Osteocyte (in vitro differentiated cells): ENCODE results near the gene CYP24A1. TPM values are rescaled to one million over a fixed set of nuclear protein-coding genes. Genes with fewer than 3 reads are reported as not detected.
A peak's percentile ranks its signal among the peaks of the same experiment; 100 is the strongest.

Source experiments
- DNase-seq: peaks from one replicate; pipeline ENCODE4 v3.0.0; 2021; ENCODE audit warnings: mixed read lengths; ENCODE audit not compliant: unreplicated experiment; ENCODE audit errors: extremely low spot score
- H3K27ac Mint-ChIP-seq: one replicate; pipeline ENCODE4 v1.8.0; 2021; ENCODE audit warnings: mild to moderate bottlenecking, mixed read lengths; ENCODE audit not compliant: unreplicated experiment
- H3K27me3 Mint-ChIP-seq: one replicate; pipeline ENCODE4 v1.8.0; 2021; ENCODE audit warnings: mixed read lengths; ENCODE audit not compliant: unreplicated experiment
- H3K36me3 Mint-ChIP-seq: one replicate; pipeline ENCODE4 v1.8.0; 2021; ENCODE audit warnings: mixed read lengths; ENCODE audit not compliant: unreplicated experiment
- H3K4me1 Mint-ChIP-seq: one replicate; pipeline ENCODE4 v1.8.0; 2021; ENCODE audit warnings: mixed read lengths; ENCODE audit not compliant: unreplicated experiment
- H3K4me3 Mint-ChIP-seq: one replicate; pipeline ENCODE4 v1.8.0; 2021; ENCODE audit warnings: mild to moderate bottlenecking, moderate library complexity, mixed read lengths; ENCODE audit not compliant: unreplicated experiment
- H3K9me3 Mint-ChIP-seq: one replicate; pipeline ENCODE4 v1.8.0; 2021; ENCODE audit warnings: mixed read lengths; ENCODE audit not compliant: unreplicated experiment
- total RNA-seq: library from RNA; stranded (reverse); gene quantifications from 2 replicates; pipeline ENCODE4 v1.2.1, GENCODE V29; 2021
- TF ChIP-seq, protein P1 (sequence below): fragments of 200-600 bp; sonication (generic); IDR thresholded peaks from 2 replicates; pipeline ENCODE4 v1.5.0; 2021; ENCODE audit warnings: antibody characterized with exemption, mild to moderate bottlenecking, moderate library complexity

CYP24A1 gene
- total RNA-seq, 1 donor from 2014 or later: not detected

DNA sequence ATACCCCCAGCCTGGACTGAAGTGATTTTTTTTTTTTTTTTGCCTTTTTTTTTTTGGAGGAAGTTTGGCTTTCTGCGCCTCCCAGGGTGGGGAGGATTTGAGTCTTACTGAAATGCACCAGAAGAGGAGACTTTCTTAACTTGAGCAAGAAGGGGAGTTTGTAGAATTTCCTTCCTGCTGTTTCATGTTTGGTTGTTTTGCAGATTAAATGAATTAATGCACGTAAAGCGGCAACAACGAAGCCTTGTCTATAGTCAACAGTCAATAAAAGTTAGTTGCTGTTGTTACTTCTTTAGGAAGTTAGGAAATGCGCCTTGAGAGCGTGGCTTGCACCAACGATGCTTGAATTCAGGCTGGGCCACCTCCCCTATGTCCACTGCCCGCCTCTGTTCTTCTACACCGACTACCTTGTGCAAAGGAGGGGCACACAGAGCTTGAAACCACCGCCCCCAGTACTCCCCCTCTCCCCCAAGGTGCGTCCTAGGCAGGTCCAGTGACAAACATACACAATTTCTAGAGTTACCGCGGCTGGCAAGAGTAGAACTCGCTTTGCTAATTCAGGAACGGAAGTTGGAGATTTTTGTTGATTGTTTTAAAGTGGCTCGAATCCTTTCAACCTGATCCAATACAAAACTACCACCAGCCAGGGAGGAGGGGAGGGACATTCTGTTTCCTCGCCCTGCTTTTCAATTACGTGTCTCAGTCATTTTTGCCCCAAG, 830 bp upstream of the CYP24A1 start:
- TF ChIP-seq, protein P1, sequence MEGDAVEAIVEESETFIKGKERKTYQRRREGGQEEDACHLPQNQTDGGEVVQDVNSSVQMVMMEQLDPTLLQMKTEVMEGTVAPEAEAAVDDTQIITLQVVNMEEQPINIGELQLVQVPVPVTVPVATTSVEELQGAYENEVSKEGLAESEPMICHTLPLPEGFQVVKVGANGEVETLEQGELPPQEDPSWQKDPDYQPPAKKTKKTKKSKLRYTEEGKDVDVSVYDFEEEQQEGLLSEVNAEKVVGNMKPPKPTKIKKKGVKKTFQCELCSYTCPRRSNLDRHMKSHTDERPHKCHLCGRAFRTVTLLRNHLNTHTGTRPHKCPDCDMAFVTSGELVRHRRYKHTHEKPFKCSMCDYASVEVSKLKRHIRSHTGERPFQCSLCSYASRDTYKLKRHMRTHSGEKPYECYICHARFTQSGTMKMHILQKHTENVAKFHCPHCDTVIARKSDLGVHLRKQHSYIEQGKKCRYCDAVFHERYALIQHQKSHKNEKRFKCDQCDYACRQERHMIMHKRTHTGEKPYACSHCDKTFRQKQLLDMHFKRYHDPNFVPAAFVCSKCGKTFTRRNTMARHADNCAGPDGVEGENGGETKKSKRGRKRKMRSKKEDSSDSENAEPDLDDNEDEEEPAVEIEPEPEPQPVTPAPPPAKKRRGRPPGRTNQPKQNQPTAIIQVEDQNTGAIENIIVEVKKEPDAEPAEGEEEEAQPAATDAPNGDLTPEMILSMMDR: no peak
- Mint-ChIP-seq H3K4me1 (peaks cover 15% of the 10 kb centered on the region), H3K9me3 (no peaks in the 10 kb centered on the region), H3K36me3 (no peaks in the 10 kb centered on the region), H3K27me3 (peaks cover 57% of the 10 kb centered on the region), H3K4me3 (peak overlapping the region; percentile 14), H3K27ac (no peak overlapping the region)
- DNase-seq: no peak

DNA sequence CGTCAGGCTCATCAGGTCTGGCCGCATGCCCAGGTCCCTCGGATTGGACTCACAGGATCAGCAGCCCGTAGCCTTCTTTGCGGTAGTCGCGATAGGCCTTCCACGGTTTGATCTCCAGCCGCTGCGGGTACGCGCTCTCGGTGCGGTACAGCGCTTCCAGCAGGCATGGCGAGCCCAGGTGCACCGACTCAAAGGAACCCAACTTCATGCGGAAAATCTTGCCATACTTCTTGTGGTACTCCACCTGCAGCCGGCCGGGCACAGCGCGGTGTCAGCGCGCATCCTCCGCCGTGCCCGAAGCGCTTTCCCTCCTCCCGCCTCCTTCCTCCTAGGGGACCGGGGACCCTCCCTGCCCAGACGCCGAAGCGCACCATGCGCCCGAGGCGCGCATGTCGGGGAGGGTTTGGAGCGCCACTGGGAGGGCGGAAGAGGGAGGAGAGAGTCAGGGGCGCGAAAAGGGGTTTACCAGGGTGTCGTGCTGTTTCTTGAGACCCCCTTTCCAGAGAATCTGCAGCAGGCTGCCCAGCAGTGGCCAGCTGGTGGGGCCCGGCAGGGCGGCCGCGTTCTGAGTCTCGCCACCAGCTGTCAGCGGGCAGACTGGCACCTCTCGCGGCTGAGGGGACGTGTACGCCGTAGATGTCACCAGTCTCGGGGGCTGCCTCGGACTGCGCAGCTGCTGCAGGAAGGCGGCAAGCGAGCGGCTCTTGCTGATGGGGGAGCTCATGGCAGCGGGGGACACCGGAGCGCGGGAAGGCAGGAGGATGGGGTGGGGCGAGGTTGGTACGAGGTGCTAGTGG, 732 bp downstream of the CYP24A1 start:
- Mint-ChIP-seq H3K27me3 (peaks cover 71% of the 10 kb centered on the region), H3K27ac (no peak overlapping the region), H3K4me1 (peaks cover 15% of the 10 kb centered on the region), H3K4me3 (peak overlapping the region; percentile 18), H3K9me3 (no peaks in the 10 kb centered on the region), H3K36me3 (no peaks in the 10 kb centered on the region)
- TF ChIP-seq, protein P1: no peak
- no peak for DNase-seq

DNA sequence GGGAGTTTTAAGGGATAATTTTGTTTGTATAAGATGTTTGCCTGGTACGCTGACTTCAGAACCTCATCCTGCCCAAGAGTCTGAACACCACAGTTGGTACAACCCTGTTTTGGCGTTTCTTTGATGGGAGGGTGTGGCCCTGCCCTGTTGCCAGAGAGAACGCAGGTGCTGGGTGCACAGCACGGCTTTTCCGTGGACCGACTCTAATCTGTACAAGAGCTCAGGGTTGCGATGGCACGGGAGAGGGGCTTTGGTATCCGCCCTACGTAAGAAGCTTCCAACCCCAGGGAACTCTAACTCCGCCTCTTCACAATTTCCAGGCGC, 1.3 kb downstream of the CYP24A1 start:
- TF ChIP-seq, protein P1: no peak
- DNase-seq: no peak
- no peaks in the 10 kb centered on the region for H3K9me3 Mint-ChIP-seq
- H3K4me1 Mint-ChIP-seq: peaks cover 15% of the 10 kb centered on the region
- no peak overlapping the region for H3K4me3 Mint-ChIP-seq
- peaks cover 74% of the 10 kb centered on the region for H3K27me3 Mint-ChIP-seq
- H3K36me3 Mint-ChIP-seq: no peaks in the 10 kb centered on the region
- no peak overlapping the region for H3K27ac Mint-ChIP-seq

DNA sequence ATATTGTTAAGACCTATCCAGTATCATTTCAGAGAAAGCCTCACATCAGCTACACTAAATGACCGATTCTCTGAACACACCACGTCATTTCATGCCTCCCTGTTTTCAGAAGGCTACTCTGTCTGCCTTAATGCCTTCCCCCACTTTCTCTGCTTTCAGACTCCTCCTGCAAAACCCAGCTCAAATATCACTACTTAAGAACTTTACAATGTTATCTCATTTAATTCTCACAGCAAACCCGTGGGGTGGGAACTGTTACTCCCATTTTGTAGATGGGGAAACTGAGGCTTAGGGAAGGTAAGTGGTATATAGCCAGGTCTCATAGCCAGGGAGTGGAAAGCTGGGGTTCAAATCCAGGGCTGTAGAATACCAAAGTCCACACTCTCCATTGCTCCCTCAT, 2.8 kb downstream of the CYP24A1 start:
- H3K4me3 Mint-ChIP-seq: no peak overlapping the region
- no peak overlapping the region for H3K27ac Mint-ChIP-seq
- peaks cover 77% of the 10 kb centered on the region for H3K27me3 Mint-ChIP-seq
- DNase-seq: no peak
- no peaks in the 10 kb centered on the region for H3K9me3 Mint-ChIP-seq
- H3K4me1 Mint-ChIP-seq: peaks cover 15% of the 10 kb centered on the region
- TF ChIP-seq, protein P1: no peak
- no peaks in the 10 kb centered on the region for H3K36me3 Mint-ChIP-seq

DNA sequence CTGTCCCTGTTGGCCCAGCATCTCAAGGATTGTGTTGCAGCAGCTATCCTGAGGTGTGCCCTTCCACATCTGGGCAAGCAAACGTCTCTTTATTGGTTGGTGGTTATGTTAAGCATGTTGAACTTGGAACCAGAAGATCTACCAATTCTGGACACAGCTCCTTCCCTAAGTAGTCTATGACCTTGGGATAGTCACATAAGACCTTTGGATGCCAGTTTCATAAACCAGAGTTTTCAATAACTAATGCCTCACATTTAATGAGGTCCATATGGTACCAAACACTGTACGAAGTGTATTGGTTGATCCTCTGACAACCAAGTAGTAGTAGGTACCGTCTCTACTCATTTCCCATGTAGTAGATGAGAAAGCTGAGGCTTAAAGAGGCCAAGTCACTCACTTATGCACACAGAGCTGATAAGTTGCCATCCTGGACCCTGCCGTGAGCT, 3.7 kb downstream of the CYP24A1 start:
- H3K27me3 Mint-ChIP-seq: peaks cover 74% of the 10 kb centered on the region
- H3K9me3 Mint-ChIP-seq: no peaks in the 10 kb centered on the region
- no peaks in the 10 kb centered on the region for H3K36me3 Mint-ChIP-seq
- H3K4me3 Mint-ChIP-seq: no peak overlapping the region
- TF ChIP-seq, protein P1: no peak
- no peak for DNase-seq
- H3K4me1 Mint-ChIP-seq: peaks cover 15% of the 10 kb centered on the region
- no peak overlapping the region for H3K27ac Mint-ChIP-seq
